B cell (primary cell): ENCODE data around the gene CREB3L1. TPM values are rescaled to one million over a fixed set of nuclear protein-coding genes. Genes with fewer than 3 reads are reported as not detected.
A peak's percentile ranks its signal among the peaks of the same experiment; 100 is the strongest.

Source experiments
- ATAC-seq: fragments of 200-7000 bp; cut with Tn5 transposase; one replicate; pipeline ENCODE4 v1.10.0; 2021; ENCODE audit warnings: low read depth, mild to moderate bottlenecking, moderate number of reproducible peaks, moderate library complexity
- CTCF ChIA-PET: fragments of 350-600 bp; sonication (Branson Sonifier 250); formaldehyde crosslinking; loops from one replicate; lab custom pipeline; 2021; ENCODE audit warnings: antibody characterized with exemption, inconsistent platforms; lab: Charles Lee
- POLR2A ChIA-PET: fragments of 350-600 bp; sonication (Branson Sonifier 250); formaldehyde crosslinking; loops from one replicate; lab custom pipeline; 2021; ENCODE audit warnings: antibody characterized with exemption; lab: Charles Lee
- DNase-seq: peaks from one replicate; pipeline ENCODE4 v3.0.0; 2013
- H2AFZ ChIP-seq: 2 replicates; pipeline ENCODE4 v1.6.1; 2012; ENCODE audit warnings: mild to moderate bottlenecking, low read depth, low read length; ENCODE audit not compliant: insufficient read depth, poor library complexity, severe bottlenecking
- H3K27ac ChIP-seq, 2 donors: 1 replicate in 1 of 2; 2 replicates in 1 of 2; pipeline ENCODE4 v1.5.1; 2012 to 2013; ENCODE audit warnings: low read length in 2 of 2, mild to moderate bottlenecking in 2 of 2, moderate library complexity in 1 of 2
- H3K27me3 ChIP-seq, 4 experiments: fragments of 200-600 bp in 1 of 4; sonication (generic) in 1 of 4; replicated peaks in 1 of 4; 1 replicate in 2 of 4; 2 replicates in 2 of 4; pipeline versions ENCODE4 v1.6.1 to v1.7.0; 2013 to 2016; ENCODE audit warnings: low read length in 3 of 4, mild to moderate bottlenecking in 2 of 4, mixed read lengths in 1 of 4, moderate library complexity in 1 of 4; ENCODE audit not compliant: insufficient read depth in 4 of 4, control insufficient read depth in 3 of 4; ENCODE audit errors: control extremely low read depth in 1 of 4
- H3K36me3 ChIP-seq, 2 experiments: replicated peaks in 1 of 2; 1 replicate in 1 of 2; 2 replicates in 1 of 2; pipeline versions ENCODE4 v1.6.1 to v1.7.1; 2013; ENCODE audit warnings: low read length in 1 of 2; ENCODE audit not compliant: insufficient read depth in 2 of 2, control insufficient read depth in 1 of 2; ENCODE audit errors: control extremely low read depth in 1 of 2, extremely low read depth in 1 of 2
- H3K4me1 ChIP-seq, 2 donors: fragments of 200-600 bp in 1 of 2; sonication (generic) in 1 of 2; 1 replicate in 1 of 2; 2 replicates in 1 of 2; pipeline versions ENCODE4 v1.5.1 to v1.6.1; 2013 to 2017; ENCODE audit warnings: low read length in 2 of 2; ENCODE audit not compliant: control insufficient read depth in 2 of 2, insufficient read depth in 2 of 2
- H3K4me2 ChIP-seq: replicated peaks from 2 replicates; pipeline ENCODE3; 2012; ENCODE audit warnings: mild to moderate bottlenecking, low read depth, low read length; ENCODE audit not compliant: poor library complexity, severe bottlenecking
- H3K4me3 ChIP-seq, 5 experiments: fragments of 200-600 bp in 1 of 5; sonication (generic) in 1 of 5; 1 replicate in 3 of 5; 2 replicates in 2 of 5; pipeline versions ENCODE4 v1.5.1 to v1.7.0; 2011 to 2016; ENCODE audit warnings: low read length in 4 of 5, mild to moderate bottlenecking in 4 of 5, low read depth in 2 of 5, control low read depth in 1 of 5, moderate library complexity in 1 of 5; ENCODE audit not compliant: insufficient read depth in 1 of 5; ENCODE audit errors: control extremely low read depth in 1 of 5, extremely low read depth in 1 of 5
- H3K79me2 ChIP-seq: fragments of 200-600 bp; sonication (generic); one replicate; pipeline ENCODE4 v1.6.0; 2016; ENCODE audit warnings: low read length; ENCODE audit not compliant: control insufficient read depth, insufficient read depth
- H3K9ac ChIP-seq: fragments of 200-600 bp; sonication (generic); 2 replicates; pipeline ENCODE4 v1.6.1; 2017; ENCODE audit warnings: mild to moderate bottlenecking, low read length, moderate library complexity
- H3K9me3 ChIP-seq, 3 donors: one replicate each; pipeline versions ENCODE4 v1.6.1 to v1.7.1; 2013; ENCODE audit warnings: low read length in 2 of 3; ENCODE audit not compliant: control insufficient read depth in 2 of 3, insufficient read depth in 1 of 3; ENCODE audit errors: control extremely low read depth in 1 of 3
- H4K20me1 ChIP-seq: 2 replicates; pipeline ENCODE4 v1.6.0; 2012; ENCODE audit warnings: mild to moderate bottlenecking, low read length; ENCODE audit not compliant: insufficient read depth, control insufficient read depth, poor library complexity, severe bottlenecking
- H3K27ac Mint-ChIP-seq: one replicate; pipeline ENCODE4 v1.8.0; 2021; ENCODE audit warnings: mixed read lengths
- H3K27me3 Mint-ChIP-seq: one replicate; pipeline ENCODE4 v1.8.0; 2021; ENCODE audit warnings: mixed read lengths
- H3K4me1 Mint-ChIP-seq: one replicate; pipeline ENCODE4 v1.8.0; 2021; ENCODE audit warnings: mixed read lengths
- H3K4me3 Mint-ChIP-seq: one replicate; pipeline ENCODE4 v1.8.0; 2021; ENCODE audit warnings: mixed read lengths
- H3K9me3 Mint-ChIP-seq: one replicate; pipeline ENCODE4 v1.8.0; 2022; ENCODE audit warnings: mixed read lengths; ENCODE audit not compliant: insufficient read depth
- CTCF ChIP-seq: fragments of 200-600 bp; IDR thresholded peaks from one replicate; pipeline ENCODE4 v1.8.0; 2022; ENCODE audit warnings: antibody characterized with exemption, mild to moderate bottlenecking
- EZH2 ChIP-seq: IDR thresholded peaks from 2 replicates; pipeline ENCODE4 v1.6.1; 2012; ENCODE audit warnings: borderline replicate concordance, low read depth, mild to moderate bottlenecking, moderate library complexity, low read length; ENCODE audit not compliant: insufficient read depth, poor library complexity, severe bottlenecking
- WGBS: methylation state at CpG from one replicate; pipeline ENCODE4 v1.1.5; 2013; ENCODE audit warnings: missing lambda C conversion rate; ENCODE audit not compliant: insufficient coverage; 5-methylcytosine and 5-hydroxymethylcytosine counted together
- intact Hi-C: fragments of 100-400 bp; cut with micrococcal nuclease; formaldehyde crosslinking; loops from one replicate; pipeline ENCODE4 v1.10.0; 2022
- polyA plus RNA-seq: library from polyadenylated mRNA; depleted of rRNA; stranded (reverse); fragments of >200 nt; gene quantifications from 2 replicates; pipeline ENCODE4 v1.2.3, GENCODE V29; 2012
- total RNA-seq, 2 donors: library from RNA; stranded (reverse); fragments of 120-200 nt in 1 of 2; gene quantifications; 1 replicate in 1 of 2; 2 replicates in 1 of 2; pipeline versions ENCODE4 v1.2.3 to v1.2.4, GENCODE V29; 2013 to 2022

CREB3L1 gene
- total and polyA plus RNA-seq, 2 donors (not counting 1 experiment from before 2014, with no cell fraction given) = not detected

- intact Hi-C loops = no loop called here
- H3K27ac Mint-ChIP-seq = peak overlapping the region; percentile 37
- H3K27me3 Mint-ChIP-seq = no peaks in the 10 kb centered on the region
- Histone ChIP-seq H3K4me2 (no peak overlapping the region), H3K4me1 (peaks cover 14 to 27% of the 10 kb centered on the region in 2 donors), H3K79me2 (peaks cover 78% of the 10 kb centered on the region), H4K20me1 (peaks cover 72% of the 10 kb centered on the region), H3K9me3 (no peaks in the 10 kb centered on the region), H3K27ac (no peak overlapping the region), H3K27me3 (no peaks in the 10 kb centered on the region), H3K9ac (no peak overlapping the region), H3K36me3 (peaks cover 0 to 2% of the 10 kb centered on the region in 2 experiments), H3K4me3 (no peak overlapping the region), H2AFZ (no peak overlapping the region)
- ATAC-seq (no peak), DNase-seq (peak; percentile 43)
- no peaks in the 10 kb centered on the region for H3K9me3 Mint-ChIP-seq
- ChIA-PET POLR2A (interaction anchor here (0.6 kb wide), 1 partner anchor 1757 kb away, joined by 7 read pairs; no protein-coding TSS in a partner anchor), CTCF (interaction anchor here (0.8 to 3.7 kb wide), 4 partner anchors 12 to 319 kb away, joined by 3 to 18 read pairs (median 4); no protein-coding TSS in a partner anchor)
- WGBS = 71% methylated on average over 33 of the region's 33 CpGs
- TF ChIP-seq CTCF = peak; percentile 56
- no peak for TF ChIP-seq EZH2
- peaks cover 32% of the 10 kb centered on the region for H3K4me1 Mint-ChIP-seq
- H3K4me3 Mint-ChIP-seq = no peak overlapping the region
Observed at GRCh38 chr11:46352063-46352841, 74.8 kb downstream of the CREB3L1 start.

GRCh38 chr11:46353698-46354097 is 76.2 kb downstream of the CREB3L1 start:
- Histone ChIP-seq H3K27me3 (no peaks in the 10 kb centered on the region), H3K4me1 (peaks cover 6 to 17% of the 10 kb centered on the region in 2 donors), H3K4me3 (no peak overlapping the region), H3K9me3 (no peaks in the 10 kb centered on the region), H3K27ac (no peak overlapping the region), H3K4me2 (no peak overlapping the region), H3K79me2 (peaks cover 73% of the 10 kb centered on the region), H4K20me1 (peaks cover 70% of the 10 kb centered on the region), H2AFZ (no peak overlapping the region), H3K9ac (no peak overlapping the region), H3K36me3 (peaks cover 0 to 2% of the 10 kb centered on the region in 2 experiments)
- no peak for TF ChIP-seq CTCF
- TF ChIP-seq EZH2 = no peak
- Mint-ChIP-seq H3K4me1 (peaks cover 22% of the 10 kb centered on the region), H3K9me3 (no peaks in the 10 kb centered on the region), H3K27ac (no peak overlapping the region), H3K27me3 (no peaks in the 10 kb centered on the region), H3K4me3 (no peak overlapping the region)
- POLR2A ChIA-PET = no interaction called here
- no peak for DNase-seq
- WGBS = 90% methylated on average over 6 of the region's 9 CpGs
- intact Hi-C loops = no loop called here
- no peak for ATAC-seq
- CTCF ChIA-PET = no interaction called here
